ENCODE measurements around the gene SUMO3. TPM values are rescaled to one million over a fixed set of nuclear protein-coding genes. Genes with fewer than 3 reads are reported as not detected.

The SUMO3 gene
- total RNA-seq, 1 donor from 2014 or later = 66.0 TPM

DNA sequence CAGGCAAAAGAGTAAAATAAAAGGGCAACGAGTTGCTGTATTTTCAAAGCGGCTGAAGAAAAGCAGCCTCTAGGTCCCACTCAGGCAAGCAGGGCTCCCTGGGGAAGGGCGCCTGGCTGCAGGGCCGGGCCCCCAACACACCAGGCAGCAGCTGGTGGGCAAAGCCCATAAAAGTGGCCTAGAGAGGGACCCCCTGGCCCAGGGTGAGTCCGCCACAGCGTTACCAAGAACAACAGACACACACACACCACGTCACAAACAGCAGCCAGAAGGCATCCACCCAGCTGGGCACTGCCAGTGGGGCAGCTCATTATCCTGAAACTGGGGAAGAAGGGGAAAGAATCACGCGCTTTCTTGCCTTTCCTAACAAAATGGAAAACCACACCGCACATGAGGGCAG, 4.7 kb downstream of the SUMO3 start:
- no peaks in the 10 kb centered on the region for H3K27me3 Mint-ChIP-seq
- no peak for TF ChIP-seq CTCF (IDR thresholded peaks at IDR 0.05)
- no peaks in the 10 kb centered on the region for H3K9me3 Mint-ChIP-seq
- peaks cover 14% of the 10 kb centered on the region for H3K4me1 Mint-ChIP-seq
- POLR2A ChIA-PET = interaction anchor here (0.5 kb wide), 1 partner anchor 70 kb away, joined by 4 read pairs; no protein-coding TSS in a partner anchor
- no peak overlapping the region for H3K4me3 Mint-ChIP-seq
- CTCF ChIA-PET = no interaction called here
- intact Hi-C loops (cut with micrococcal nuclease) = loop anchor here (10.0 kb wide), 1 partner anchor 262 kb away; the partner anchor contains the start of gene ADARB1
- DNase-seq = no peak
- H3K27ac Mint-ChIP-seq = no peak overlapping the region
- ATAC-seq (ENCODE audit: low read depth) = no peak
- H3K36me3 Mint-ChIP-seq (ENCODE audit: low read depth) = peaks cover 47% of the 10 kb centered on the region

- CTCF ChIA-PET = no interaction called here
- peaks cover 50% of the 10 kb centered on the region for H3K36me3 Mint-ChIP-seq (ENCODE audit: low read depth)
- POLR2A ChIA-PET = no interaction called here
- DNase-seq (no peak), ATAC-seq (ENCODE audit: low read depth) (no peak)
- no peak overlapping the region for H3K4me3 Mint-ChIP-seq
- no peaks in the 10 kb centered on the region for H3K27me3 Mint-ChIP-seq
- intact Hi-C loops (cut with micrococcal nuclease) = loop anchor here (10.0 kb wide), 1 partner anchor 262 kb away; the partner anchor contains the start of gene ADARB1
- no peak for TF ChIP-seq CTCF (IDR thresholded peaks at IDR 0.05)
- H3K4me1 Mint-ChIP-seq = peaks cover 14% of the 10 kb centered on the region
- H3K27ac Mint-ChIP-seq = no peak overlapping the region
- H3K9me3 Mint-ChIP-seq = no peaks in the 10 kb centered on the region
Observed at GRCh38 chr21:44812640-44813039, 5.2 kb downstream of the SUMO3 start.

DNA sequence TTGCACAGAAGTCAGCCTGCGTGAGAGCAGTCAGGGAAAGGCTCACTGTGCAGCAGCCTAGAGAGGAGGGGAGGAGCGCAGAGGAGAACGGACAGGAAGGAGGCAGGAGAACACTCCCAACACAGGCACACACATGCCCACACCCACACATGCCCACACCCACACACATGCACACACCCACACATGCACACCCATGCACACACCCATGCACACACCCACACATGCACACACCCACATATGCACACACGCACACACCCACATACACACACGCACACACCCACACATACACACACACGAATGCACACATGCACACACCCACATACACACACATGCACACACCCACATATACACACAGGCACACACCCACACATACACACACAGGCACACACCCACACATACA, 7.1 kb downstream of the SUMO3 start:
- Mint-ChIP-seq H3K36me3 (ENCODE audit: low read depth) (peaks cover 64% of the 10 kb centered on the region), H3K4me1 (peaks cover 6% of the 10 kb centered on the region), H3K9me3 (no peaks in the 10 kb centered on the region), H3K27ac (no peak overlapping the region), H3K27me3 (no peaks in the 10 kb centered on the region), H3K4me3 (no peak overlapping the region)
- no peak for TF ChIP-seq CTCF (IDR thresholded peaks at IDR 0.05)
- POLR2A ChIA-PET = no interaction called here
- no peak for DNase-seq
- CTCF ChIA-PET = no interaction called here
- intact Hi-C loops (cut with micrococcal nuclease) = loop anchor here (10.0 kb wide), 1 partner anchor 264 kb away; the partner anchor contains the start of gene ADARB1
- ATAC-seq (ENCODE audit: low read depth) = no peak

DNA sequence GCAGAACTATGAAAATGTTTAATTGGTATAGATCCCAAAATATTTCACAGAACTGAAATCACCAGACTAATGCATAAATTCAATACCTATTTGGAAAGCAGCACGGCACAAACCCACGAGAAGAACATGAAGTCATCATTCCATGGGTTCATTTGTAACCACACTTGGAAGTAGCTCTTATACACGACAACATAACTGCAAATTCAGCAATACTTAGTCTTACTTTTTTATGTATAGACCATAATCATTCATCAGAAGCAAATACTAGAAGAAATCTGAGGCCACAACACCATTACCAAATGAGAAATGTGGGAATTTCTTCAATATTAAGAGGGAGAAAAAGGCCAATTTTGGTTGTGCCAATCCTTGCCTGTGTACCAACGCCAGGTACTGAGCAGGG, 12.0 kb downstream of the SUMO3 start:
- H3K9me3 Mint-ChIP-seq = no peaks in the 10 kb centered on the region
- no peak for TF ChIP-seq CTCF (IDR thresholded peaks at IDR 0.05)
- intact Hi-C loops (cut with micrococcal nuclease) = no loop called here
- H3K4me3 Mint-ChIP-seq = no peak overlapping the region
- ChIA-PET POLR2A (no interaction called here), CTCF (interaction anchor here (1.2 kb wide), 1 partner anchor 13 kb away, joined by 4 read pairs; no protein-coding TSS in a partner anchor)
- peaks cover 15% of the 10 kb centered on the region for H3K4me1 Mint-ChIP-seq
- H3K36me3 Mint-ChIP-seq (ENCODE audit: low read depth) = peaks cover 71% of the 10 kb centered on the region
- H3K27me3 Mint-ChIP-seq = no peaks in the 10 kb centered on the region
- no peak for DNase-seq
- ATAC-seq (ENCODE audit: low read depth) = no peak
- H3K27ac Mint-ChIP-seq = no peak overlapping the region

GRCh38 chr21:44805226-44805625, 12.6 kb downstream of the SUMO3 start:
- Mint-ChIP-seq H3K36me3 (ENCODE audit: low read depth) (peaks cover 68% of the 10 kb centered on the region), H3K27me3 (no peaks in the 10 kb centered on the region), H3K4me3 (no peak overlapping the region), H3K9me3 (no peaks in the 10 kb centered on the region), H3K27ac (no peak overlapping the region), H3K4me1 (peaks cover 21% of the 10 kb centered on the region)
- TF ChIP-seq CTCF (IDR thresholded peaks at IDR 0.05) = no peak
- DNase-seq (no peak), ATAC-seq (ENCODE audit: low read depth) (no peak)
- CTCF ChIA-PET = interaction anchor here (1.2 kb wide), 1 partner anchor 12 kb away, joined by 4 read pairs; no protein-coding TSS in a partner anchor
- POLR2A ChIA-PET = interaction anchor here (1.1 kb wide), 1 partner anchor 10 kb away, joined by 3 read pairs; no protein-coding TSS in a partner anchor
- intact Hi-C loops (cut with micrococcal nuclease) = no loop called here

Data from activated B cell treated with CpG ODN at 0.5 μM for 24 hours (primary cell).